Muscle layer of duodenum (tissue), 2 donors: ENCODE measurements around the gene ABHD8.

Experiments
- H3K27ac ChIP-seq: one replicate; pipeline ENCODE4 v1.7.0; 2013; ENCODE audit warnings: mild to moderate bottlenecking, low read length
- H3K27me3 ChIP-seq: one replicate; pipeline ENCODE4 v1.7.0; 2013; ENCODE audit warnings: low read depth, mild to moderate bottlenecking, control low read depth, low read length
- H3K36me3 ChIP-seq, 2 donors: one replicate each; pipeline ENCODE4 v1.7.0; 2013; ENCODE audit warnings: low read length in 2 of 2, control low read depth in 1 of 2, mild to moderate bottlenecking in 1 of 2; ENCODE audit not compliant: insufficient read depth in 2 of 2, control insufficient read depth in 1 of 2
- H3K4me1 ChIP-seq, 2 donors: one replicate each; pipeline ENCODE4 v1.7.0; 2013; ENCODE audit warnings: low read length in 2 of 2, mild to moderate bottlenecking in 2 of 2, control low read depth in 1 of 2, moderate library complexity in 1 of 2; ENCODE audit not compliant: insufficient read depth in 2 of 2, control insufficient read depth in 1 of 2
- H3K4me3 ChIP-seq, 2 donors: one replicate each; pipeline ENCODE4 v1.7.0; 2013; ENCODE audit warnings: low read length in 2 of 2, low read depth in 1 of 2, mild to moderate bottlenecking in 1 of 2
- H3K9me3 ChIP-seq, 2 donors: one replicate each; pipeline ENCODE4 v1.7.0; 2013; ENCODE audit warnings: low read length in 2 of 2, control low read depth in 1 of 2, mild to moderate bottlenecking in 1 of 2; ENCODE audit not compliant: control insufficient read depth in 1 of 2
- donor health status: healthy.

The ABHD8 gene, protein sequence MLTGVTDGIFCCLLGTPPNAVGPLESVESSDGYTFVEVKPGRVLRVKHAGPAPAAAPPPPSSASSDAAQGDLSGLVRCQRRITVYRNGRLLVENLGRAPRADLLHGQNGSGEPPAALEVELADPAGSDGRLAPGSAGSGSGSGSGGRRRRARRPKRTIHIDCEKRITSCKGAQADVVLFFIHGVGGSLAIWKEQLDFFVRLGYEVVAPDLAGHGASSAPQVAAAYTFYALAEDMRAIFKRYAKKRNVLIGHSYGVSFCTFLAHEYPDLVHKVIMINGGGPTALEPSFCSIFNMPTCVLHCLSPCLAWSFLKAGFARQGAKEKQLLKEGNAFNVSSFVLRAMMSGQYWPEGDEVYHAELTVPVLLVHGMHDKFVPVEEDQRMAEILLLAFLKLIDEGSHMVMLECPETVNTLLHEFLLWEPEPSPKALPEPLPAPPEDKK

DNA sequence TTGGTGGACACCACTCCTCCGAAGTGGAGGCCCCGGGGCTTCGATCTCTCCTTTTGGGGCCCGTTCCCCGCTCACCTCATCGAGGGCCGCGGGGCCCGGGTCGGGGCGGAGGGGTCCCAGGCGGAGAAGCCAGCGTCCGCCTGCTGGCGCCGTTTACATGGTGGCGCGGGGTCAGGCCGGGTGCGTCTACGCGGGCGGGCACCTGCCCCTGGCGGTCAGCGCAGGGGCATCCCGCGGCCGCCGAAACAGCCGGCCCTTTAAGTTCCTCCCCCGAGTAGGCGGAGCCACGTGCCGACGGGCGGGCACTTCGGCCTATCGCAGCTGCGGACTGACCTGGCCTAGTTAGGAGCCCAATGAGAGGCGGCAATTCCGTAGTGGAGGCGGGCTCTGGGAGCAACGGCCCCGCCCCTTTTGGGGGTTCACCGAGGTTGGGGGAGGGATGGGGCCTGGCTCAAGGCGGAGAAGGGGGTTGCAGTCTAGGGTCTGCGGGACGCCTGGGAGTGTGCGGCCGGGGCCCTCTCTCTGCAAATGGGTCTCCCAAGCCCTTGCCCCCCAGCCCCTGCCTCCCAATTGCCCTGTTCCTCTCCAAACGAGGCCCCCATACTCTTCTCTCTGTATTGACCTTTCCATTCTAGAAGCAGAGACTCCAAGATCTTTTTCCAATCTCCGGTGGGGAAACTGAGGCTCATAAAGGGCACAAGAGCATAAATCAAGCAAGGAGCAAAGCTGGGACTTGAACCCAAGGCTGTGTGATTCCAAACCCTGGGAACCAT lies at the start of gene ABHD8:
TSS of gene ABHD8 (minus strand) at position 259 of the 773 bp plus-strand sequence. CDS start 1,809 bp downstream, outside the sequence.
- H3K9me3 ChIP-seq: no peaks in the 10 kb centered on the region
- H3K4me1 ChIP-seq: peaks cover 13 to 40% of the 10 kb centered on the region in 2 donors
- H3K4me3 ChIP-seq: peak within 1 kb of the TSS; percentile 48 to 79
- peaks cover 0 to under 1% of the 10 kb centered on the region in 2 donors for H3K36me3 ChIP-seq
- H3K27ac ChIP-seq: peak within 1 kb of the TSS; percentile 1
- no peaks in the 10 kb centered on the region for H3K27me3 ChIP-seq

DNA sequence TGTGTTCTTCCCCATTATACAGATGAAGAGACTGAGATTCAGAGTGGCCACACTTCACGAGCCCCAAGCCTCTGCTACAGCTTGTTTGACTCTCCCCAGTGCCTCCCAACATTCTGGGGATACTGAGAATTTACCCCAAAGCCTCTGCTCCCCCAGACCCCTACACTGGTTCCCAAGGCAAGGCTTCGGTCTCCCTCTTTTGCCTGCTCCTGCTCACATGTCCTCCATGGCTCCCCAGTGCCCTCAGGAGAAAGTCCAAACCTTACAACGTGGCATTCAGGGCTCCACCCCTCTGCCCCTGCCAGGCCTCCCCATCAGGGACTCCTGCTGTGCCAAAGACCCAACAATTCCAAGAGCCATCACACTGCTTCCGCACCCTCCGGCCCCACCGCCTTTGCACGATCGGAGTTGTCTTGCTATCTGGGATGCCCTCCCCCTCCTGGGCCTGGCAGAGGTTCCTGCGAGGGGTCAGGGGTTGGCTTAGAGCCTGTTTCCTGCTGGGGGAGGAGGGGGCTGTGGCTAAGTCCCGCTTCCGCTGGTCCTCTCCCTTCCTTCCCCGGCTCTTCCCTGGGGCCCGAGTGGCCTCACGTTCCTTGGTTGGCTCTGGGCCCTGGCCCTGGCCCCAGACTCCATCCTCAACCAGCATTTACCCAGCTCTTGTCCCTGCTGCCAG lies 49.5 kb upstream of the ABHD8 start:
- H3K9me3 ChIP-seq: no peaks in the 10 kb centered on the region
- peaks cover 0 to 13% of the 10 kb centered on the region in 2 donors for H3K4me1 ChIP-seq
- H3K27ac ChIP-seq: no peak overlapping the region
- H3K27me3 ChIP-seq: no peaks in the 10 kb centered on the region
- no peaks in the 10 kb centered on the region for H3K36me3 ChIP-seq
- H3K4me3 ChIP-seq: no peak overlapping the region

DNA sequence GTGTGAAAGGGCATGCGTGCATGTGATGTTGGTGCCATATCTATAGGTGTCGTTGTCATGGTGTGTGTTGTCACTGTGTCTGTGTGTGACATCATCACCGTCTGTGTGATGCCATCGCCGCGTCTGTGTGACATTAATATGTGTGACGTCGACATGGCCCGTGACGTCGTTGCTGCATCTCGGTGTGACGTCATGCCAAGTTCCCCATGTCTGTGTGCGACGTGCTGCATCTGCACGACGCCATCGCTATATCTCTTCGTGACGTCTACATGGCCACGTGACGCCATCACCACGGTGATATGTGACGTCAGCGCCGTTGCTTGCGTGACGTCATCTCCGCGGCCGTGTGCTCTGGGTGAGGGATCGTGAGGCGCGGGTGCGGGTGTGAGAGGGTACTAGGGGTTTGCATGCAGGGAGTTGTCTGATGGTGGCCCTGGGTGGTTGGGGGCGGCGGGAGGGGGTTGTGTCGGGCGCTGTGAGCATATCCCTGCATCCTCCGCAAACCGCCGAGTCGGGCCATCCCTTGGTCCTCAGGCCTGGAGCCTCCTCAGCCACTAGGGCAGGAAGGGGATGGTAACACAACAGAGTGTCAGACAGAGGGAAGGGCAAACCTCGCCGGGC lies 48.7 kb upstream of the ABHD8 start:
- Histone ChIP-seq H3K36me3 (no peaks in the 10 kb centered on the region), H3K27ac (no peak overlapping the region), H3K27me3 (no peaks in the 10 kb centered on the region), H3K4me3 (no peak overlapping the region), H3K4me1 (peaks cover 1 to 18% of the 10 kb centered on the region in 2 donors), H3K9me3 (no peaks in the 10 kb centered on the region)

DNA sequence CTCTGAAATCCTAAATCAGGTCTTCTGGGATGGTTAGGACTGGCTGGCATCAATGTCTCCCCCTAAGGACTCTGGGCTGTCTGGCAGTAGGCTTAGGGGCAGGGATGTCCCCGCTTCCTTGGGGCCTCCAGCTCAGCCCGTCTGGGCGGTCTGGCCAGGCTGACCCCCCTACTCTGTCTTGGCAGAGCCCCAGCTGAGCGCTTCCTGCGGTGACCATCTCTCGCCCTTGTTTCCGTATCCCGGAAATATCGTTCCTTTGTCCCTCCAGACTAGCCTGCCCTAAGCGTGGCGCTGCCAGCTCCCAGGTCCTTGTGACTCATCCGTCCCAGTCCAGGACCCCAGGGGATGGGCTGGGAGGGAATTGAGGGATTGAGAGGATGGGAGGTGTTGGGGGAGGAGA lies 45.5 kb upstream of the ABHD8 start:
- H3K36me3 ChIP-seq: no peaks in the 10 kb centered on the region
- H3K27me3 ChIP-seq: no peaks in the 10 kb centered on the region
- H3K4me1 ChIP-seq: peaks cover 3 to 18% of the 10 kb centered on the region in 2 donors
- no peak overlapping the region for H3K4me3 ChIP-seq
- no peaks in the 10 kb centered on the region for H3K9me3 ChIP-seq
- H3K27ac ChIP-seq: no peak overlapping the region

DNA sequence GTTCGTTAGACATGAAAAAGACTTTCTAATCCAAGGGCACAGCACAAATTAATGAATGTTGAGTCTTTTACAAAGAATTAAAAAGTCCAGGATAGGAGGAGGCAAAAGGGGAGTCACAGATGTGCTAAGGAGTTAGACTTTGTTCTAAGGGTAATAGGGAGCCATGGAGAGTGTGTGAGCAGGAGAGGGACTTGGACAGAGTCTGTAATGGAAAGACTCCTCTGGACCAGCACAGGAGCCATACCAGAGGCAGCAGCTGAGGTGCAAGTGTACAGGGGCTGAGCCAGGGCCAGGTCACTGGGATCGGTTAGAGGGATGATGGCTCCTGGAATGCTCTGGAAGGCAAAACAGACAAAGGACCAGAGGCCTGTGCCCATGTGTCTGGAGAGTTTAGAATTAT lies 44.7 kb upstream of the ABHD8 start:
- Histone ChIP-seq H3K4me1 (peaks cover 3 to 15% of the 10 kb centered on the region in 2 donors), H3K4me3 (no peak overlapping the region), H3K9me3 (no peaks in the 10 kb centered on the region), H3K27ac (peak overlapping the region; percentile 21), H3K36me3 (no peaks in the 10 kb centered on the region), H3K27me3 (no peaks in the 10 kb centered on the region)

DNA sequence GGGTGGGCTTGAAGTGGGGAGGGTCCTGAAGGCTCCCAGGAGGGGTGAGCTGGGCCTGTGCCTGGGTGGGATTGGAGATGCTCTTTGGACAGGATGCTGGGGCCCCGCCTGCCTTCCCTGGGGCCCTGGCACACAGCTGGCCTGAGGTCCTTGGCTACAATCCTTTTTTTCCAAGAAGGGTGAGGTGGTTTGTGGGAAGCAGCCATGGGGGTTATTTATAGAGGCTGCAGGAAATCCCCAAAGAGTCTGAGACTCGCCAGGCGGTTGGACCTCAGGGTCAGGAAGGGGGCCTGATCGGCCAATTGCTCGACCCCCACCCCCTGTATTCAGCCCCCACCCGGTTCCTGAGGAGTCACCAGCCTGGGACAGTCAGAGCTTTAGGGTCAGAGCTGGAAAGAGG lies 44.1 kb upstream of the ABHD8 start:
- no peaks in the 10 kb centered on the region for H3K27me3 ChIP-seq
- peak overlapping the region; percentile 21 for H3K27ac ChIP-seq

DNA sequence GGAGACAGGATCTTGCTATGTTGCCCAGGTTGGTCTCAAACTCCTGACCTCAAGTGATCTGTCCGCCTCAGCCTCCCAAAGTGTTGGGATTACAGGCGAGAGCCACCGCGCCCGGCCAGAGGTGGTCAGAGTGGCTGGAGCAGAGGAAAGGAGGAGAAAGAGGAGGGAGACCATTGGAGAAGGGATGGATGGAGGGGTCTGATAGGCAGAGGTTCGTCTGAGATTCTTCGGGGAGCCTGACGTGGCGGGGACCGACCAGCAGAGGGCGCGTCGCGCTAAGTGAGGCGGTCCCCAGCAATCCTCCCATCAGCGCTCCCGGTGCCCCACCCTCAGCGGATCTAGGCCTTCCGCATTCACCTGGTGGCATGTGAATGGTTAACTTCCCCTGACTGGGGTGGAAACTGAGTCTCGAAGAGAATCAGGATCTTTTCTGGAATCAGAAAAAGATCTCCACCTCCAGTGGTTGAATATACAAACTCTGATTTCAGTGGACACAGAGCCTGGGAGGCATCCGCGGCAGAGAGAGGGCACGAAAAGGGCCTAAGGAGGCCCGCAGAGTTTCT lies 43.0 kb upstream of the ABHD8 start:
- no peaks in the 10 kb centered on the region for H3K9me3 ChIP-seq
- H3K27me3 ChIP-seq: no peaks in the 10 kb centered on the region
- H3K27ac ChIP-seq: no peak overlapping the region
- H3K36me3 ChIP-seq: peaks cover 0 to 8% of the 10 kb centered on the region in 2 donors
- peaks cover 3 to 15% of the 10 kb centered on the region in 2 donors for H3K4me1 ChIP-seq
- no peak overlapping the region for H3K4me3 ChIP-seq

More for the DNA sequence above, 44.1 kb upstream of the ABHD8 start:
- Histone ChIP-seq H3K4me1 (peaks cover 3 to 15% of the 10 kb centered on the region in 2 donors), H3K36me3 (no peaks in the 10 kb centered on the region), H3K4me3 (no peak overlapping the region), H3K9me3 (no peaks in the 10 kb centered on the region)

DNA sequence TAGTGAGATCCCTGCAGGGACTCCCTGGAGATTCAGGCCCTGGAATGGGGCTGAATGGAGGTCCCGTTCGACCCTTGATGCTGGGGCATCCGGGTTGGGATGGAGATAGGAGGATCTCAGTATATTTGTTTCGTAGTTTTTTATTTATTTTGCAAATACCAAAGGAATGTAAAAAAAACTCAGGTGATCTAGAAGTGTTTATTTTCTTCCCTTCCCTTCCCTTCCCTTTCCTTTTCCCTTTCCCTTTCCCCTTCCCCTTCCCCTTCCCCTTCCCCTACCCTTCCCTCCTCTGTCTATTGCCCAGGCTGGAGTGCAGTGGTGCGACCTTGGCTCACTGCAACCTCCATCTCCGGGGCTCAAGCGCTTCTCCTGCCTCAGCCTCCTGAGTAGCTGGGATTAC lies 38.6 kb upstream of the ABHD8 start:
- H3K4me1 ChIP-seq: peaks cover under 1 to 12% of the 10 kb centered on the region in 2 donors
- H3K27ac ChIP-seq: no peak overlapping the region
- H3K9me3 ChIP-seq: no peaks in the 10 kb centered on the region
- no peak overlapping the region for H3K4me3 ChIP-seq
- no peaks in the 10 kb centered on the region for H3K27me3 ChIP-seq
- H3K36me3 ChIP-seq: peaks cover 0 to 8% of the 10 kb centered on the region in 2 donors

DNA sequence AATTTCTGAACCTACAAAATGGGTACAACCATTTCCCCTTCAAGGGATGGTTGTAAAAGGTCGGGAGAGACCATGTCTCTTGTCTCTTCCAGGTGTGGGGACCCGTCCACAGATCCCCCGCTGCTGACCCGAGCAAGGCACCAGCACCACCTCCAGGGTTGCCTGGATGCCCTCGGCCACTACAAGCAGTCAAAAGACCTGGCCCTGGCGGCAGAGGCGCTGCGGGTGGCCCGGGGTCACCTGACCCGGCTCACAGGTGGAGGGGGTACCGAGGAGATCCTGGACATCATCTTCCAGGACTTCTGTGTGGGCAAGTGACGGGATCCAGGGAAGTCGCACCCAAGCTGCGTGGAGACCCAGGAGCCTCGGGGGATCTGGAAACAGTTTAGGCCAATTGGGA lies 38.2 kb upstream of the ABHD8 start:
- Histone ChIP-seq H3K36me3 (peaks cover 0 to 8% of the 10 kb centered on the region in 2 donors), H3K9me3 (no peaks in the 10 kb centered on the region), H3K27me3 (no peaks in the 10 kb centered on the region), H3K4me1 (peaks cover 0 to 12% of the 10 kb centered on the region in 2 donors), H3K4me3 (no peak overlapping the region), H3K27ac (no peak overlapping the region)

DNA sequence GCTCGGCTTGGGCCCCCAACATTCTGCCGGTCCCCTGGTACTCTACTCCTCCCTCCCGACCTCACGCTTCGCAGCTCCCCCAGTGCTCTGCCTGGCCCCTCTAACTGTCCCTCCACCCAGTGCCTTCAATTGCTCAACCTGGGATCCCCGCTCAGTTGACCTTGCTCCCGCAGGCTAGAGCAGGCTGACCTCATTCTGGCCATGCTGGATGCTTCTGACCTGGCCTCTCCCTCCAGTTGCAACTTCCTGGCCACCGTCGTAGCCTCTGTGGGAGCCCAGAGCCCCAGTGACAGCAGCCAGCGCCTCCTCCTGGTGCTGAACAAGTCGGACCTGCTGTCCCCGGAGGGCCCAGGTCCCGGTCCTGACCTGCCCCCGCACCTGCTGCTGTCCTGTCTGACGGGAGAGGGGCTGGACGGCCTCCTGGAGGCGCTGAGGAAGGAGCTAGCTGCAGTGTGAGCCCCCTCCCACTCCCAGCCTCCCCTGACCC lies 37.7 kb upstream of the ABHD8 start:
- Histone ChIP-seq H3K4me1 (peaks cover 0 to 12% of the 10 kb centered on the region in 2 donors), H3K36me3 (peaks cover 0 to 8% of the 10 kb centered on the region in 2 donors), H3K4me3 (no peak overlapping the region), H3K27me3 (no peaks in the 10 kb centered on the region), H3K27ac (no peak overlapping the region), H3K9me3 (no peaks in the 10 kb centered on the region)
